Measurements from ENCODE around the gene NIN. TPM values are rescaled to one million over a fixed set of nuclear protein-coding genes. Genes with fewer than 3 reads are reported as not detected.

The NIN gene
- total RNA-seq, 1 experiment from 2014 or later = 37.1 TPM

DNA sequence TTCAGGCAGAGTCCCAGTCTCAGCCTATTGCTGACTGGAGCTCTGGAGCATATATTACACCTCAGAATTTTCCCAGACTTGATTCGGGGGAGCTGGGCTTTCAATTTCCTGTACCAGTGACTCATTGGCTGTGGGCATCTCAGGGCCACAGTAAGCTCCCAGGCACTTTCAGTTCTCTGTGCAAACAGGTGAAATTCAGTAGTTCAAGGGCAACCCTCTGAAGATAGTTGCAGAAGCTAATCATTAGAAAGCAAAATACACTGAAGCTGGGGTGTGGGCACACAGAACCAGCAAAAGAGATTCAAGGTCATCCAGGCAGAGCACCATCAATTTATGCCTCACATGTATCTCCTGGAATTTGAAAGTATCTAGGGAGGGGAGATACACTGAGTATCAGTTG is 8.1 kb upstream of the NIN start:
- ATAC-seq (no peak), DNase-seq (ENCODE audit: low read depth, low spot score) (no peak)
- intact Hi-C loops (cut with micrococcal nuclease; ENCODE audit: unreplicated experiment) = no loop called here
- H3K36me3 ChIP-seq (ENCODE audit: control insufficient read depth, insufficient read depth, low read length) = no peaks in the 10 kb centered on the region
- in situ Hi-C loops (cut with HindIII; ENCODE audit: low pct_unique_long_range_greater_than_20kb, low sequenced_read_pairs) = no loop called here
- ChIA-PET POLR2A (interaction anchor here (0.5 kb wide), 1 partner anchor 8 kb away, joined by 5 read pairs; the partner anchor contains the start of gene NIN), CTCF (no interaction called here)
- no peak overlapping the region for H3K27ac ChIP-seq (ENCODE audit: low read length)
- no peaks in the 10 kb centered on the region for H3K9me3 ChIP-seq (ENCODE audit: control insufficient read depth, insufficient read depth, low read depth, low read length)
- H3K27me3 ChIP-seq (ENCODE audit: control insufficient read depth, insufficient read depth, low read length) = no peaks in the 10 kb centered on the region
- no peak overlapping the region for H3K4me3 ChIP-seq (ENCODE audit: low read depth in 2 of 2, low read length in 2 of 2)
- BruUV-seq (replicated peaks) = no TSS peak
- H3K4me1 ChIP-seq (ENCODE audit: control insufficient read depth, insufficient read depth, low read length) = no peaks in the 10 kb centered on the region
- TF ChIP-seq REST (IDR thresholded peaks at IDR 0.05; ENCODE audit: insufficient read depth in 1 of 2, low read depth in 2 of 2, low read length in 1 of 2) (no peak), TCF7L2 (IDR thresholded peaks at IDR 0.05; ENCODE audit: low read depth, low read length) (no peak), POLR2AphosphoS5 (IDR thresholded peaks at IDR 0.05; ENCODE audit: low read depth, low read length) (no peak)

DNA sequence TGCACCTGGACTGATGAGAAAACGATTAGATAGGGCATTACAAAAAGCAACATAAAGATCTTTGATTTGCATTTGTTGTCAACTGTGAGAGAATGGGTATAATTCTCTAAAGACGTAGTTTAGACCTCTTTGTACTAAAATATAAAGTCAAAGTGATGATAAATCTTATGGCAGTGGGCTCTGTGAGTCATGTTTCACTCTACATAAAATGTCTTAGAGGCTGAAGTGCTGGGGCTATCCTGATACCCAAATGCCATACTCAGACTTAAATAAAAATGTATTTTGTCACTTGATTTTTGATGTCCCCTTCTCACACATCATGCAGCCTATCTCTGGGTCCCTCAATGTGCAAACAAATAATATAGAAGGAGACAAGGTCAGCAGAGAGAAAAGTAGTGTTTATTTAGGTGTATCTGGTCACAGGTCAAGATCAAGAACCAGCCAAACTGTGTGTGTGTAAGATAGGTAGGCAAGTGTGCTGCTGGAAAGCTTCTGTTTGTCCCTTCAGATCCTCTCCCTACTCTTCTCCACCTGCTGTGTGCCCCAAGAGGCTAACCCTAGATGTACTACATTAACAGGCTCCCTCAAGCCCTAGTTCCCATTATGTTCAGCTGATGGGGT is 7.0 kb upstream of the NIN start:
- POLR2A ChIA-PET = interaction anchor here (0.6 kb wide), 1 partner anchor 77 kb away, joined by 5 read pairs; no protein-coding TSS in a partner anchor
- no peaks in the 10 kb centered on the region for H3K4me1 ChIP-seq (ENCODE audit: control insufficient read depth, insufficient read depth, low read length)
- CTCF ChIA-PET = no interaction called here
- TF ChIP-seq CTCF (IDR thresholded peaks at IDR 0.05) = no peak
- no peak for TF ChIP-seq POLR2AphosphoS5 (IDR thresholded peaks at IDR 0.05; ENCODE audit: low read depth, low read length)
- no peak for TF ChIP-seq TCF7L2 (IDR thresholded peaks at IDR 0.05; ENCODE audit: low read depth, low read length)
- no peak for TF ChIP-seq SIN3A (IDR thresholded peaks at IDR 0.05; ENCODE audit: borderline replicate concordance, insufficient read depth, low read depth, low read length)
- no peak for TF ChIP-seq REST (IDR thresholded peaks at IDR 0.05; ENCODE audit: insufficient read depth in 1 of 2, low read depth in 2 of 2, low read length in 1 of 2)
- no peak overlapping the region for H3K4me3 ChIP-seq (ENCODE audit: low read depth in 2 of 2, low read length in 2 of 2)
- H3K27ac ChIP-seq (ENCODE audit: low read length) = no peak overlapping the region
- no TSS peak for BruUV-seq (replicated peaks)
- H3K36me3 ChIP-seq (ENCODE audit: control insufficient read depth, insufficient read depth, low read length) = no peaks in the 10 kb centered on the region
- H3K9me3 ChIP-seq (ENCODE audit: control insufficient read depth, insufficient read depth, low read depth, low read length) = no peaks in the 10 kb centered on the region
- H3K27me3 ChIP-seq (ENCODE audit: control insufficient read depth, insufficient read depth, low read length) = no peaks in the 10 kb centered on the region
- DNase-seq (ENCODE audit: low read depth, low spot score) = no peak
- in situ Hi-C loops (cut with HindIII; ENCODE audit: low pct_unique_long_range_greater_than_20kb, low sequenced_read_pairs) = no loop called here
- intact Hi-C loops (cut with micrococcal nuclease; ENCODE audit: unreplicated experiment) = no loop called here
- no peak for ATAC-seq
